ENCODE measurements around the gene MUTYH.

DNA sequence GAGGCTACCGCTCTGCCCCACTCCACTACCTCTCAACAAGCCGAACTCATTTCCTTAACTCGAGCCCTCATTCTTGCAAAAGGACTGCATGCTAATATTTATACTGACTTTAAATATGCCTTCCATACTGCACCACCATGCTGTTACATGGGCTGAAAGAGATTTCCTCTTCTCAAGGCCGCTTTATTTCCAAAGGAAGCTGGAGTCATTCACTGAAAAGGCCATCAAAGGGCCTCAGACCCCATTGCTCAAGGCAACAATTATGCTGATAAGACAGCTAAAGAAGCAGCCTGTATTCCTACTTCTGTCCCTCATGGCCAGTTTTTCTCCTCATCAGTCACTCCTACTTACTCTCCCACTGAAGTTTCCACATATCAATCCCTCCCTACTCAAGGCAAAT lies 20.5 kb downstream of the MUTYH start:
- no peak for TF ChIP-seq GATA3 (IDR thresholded peaks at IDR 0.05; ENCODE audit: low read depth, low read length)
- TF ChIP-seq GATA2 (IDR thresholded peaks at IDR 0.05; ENCODE audit: low read depth, low read length): no peak

Data from SH-SY5Y (cell line).